ENCODE results near the gene AQP12A. TPM values are rescaled to one million over a fixed set of nuclear protein-coding genes. Genes with fewer than 3 reads are reported as not detected.

Gene AQP12A
- total RNA-seq, 1 donor from 2014 or later, result not detected

GRCh38 chr2:240747256-240747655 is 55.6 kb downstream of the AQP12A start:
- TF ChIP-seq CTCF (IDR thresholded peaks at IDR 0.05; ENCODE audit: unreplicated experiment), result no peak
- no peak overlapping the region for H3K27ac Mint-ChIP-seq
- H3K36me3 Mint-ChIP-seq, result no peaks in the 10 kb centered on the region
- DNase-seq (ENCODE audit: low spot score in 2 of 2, unreplicated experiment in 2 of 2), result no peak
- H3K4me3 Mint-ChIP-seq, result no peak overlapping the region
- no peaks in the 10 kb centered on the region for H3K9me3 Mint-ChIP-seq
- peaks cover 3% of the 10 kb centered on the region for H3K4me1 Mint-ChIP-seq
- no peaks in the 10 kb centered on the region for H3K27me3 Mint-ChIP-seq (ENCODE audit: low read depth)

Other genes starting within 250 kb of the AQP12A start
- 25.9 to 29.8 TPM (median 27.3 TPM) in 3 replicates for gene ANKMY1, start 133.9 kb upstream of the AQP12A start, total RNA-seq
- gene DUSP28, start 131.5 kb upstream of the AQP12A start, total RNA-seq, result 4.3 to 6.2 TPM (median 5.9 TPM) in 3 replicates
- gene RNPEPL1, start 123.4 kb upstream of the AQP12A start, total RNA-seq, result 26.4 to 28.3 TPM (median 28.3 TPM) in 3 replicates
- 58.3 to 60.3 TPM (median 58.6 TPM) in 3 replicates for gene CAPN10, start 105.1 kb upstream of the AQP12A start, total RNA-seq
- 5.4 to 6.0 TPM (median 6.0 TPM) in 3 replicates for gene GPR35, start 66.4 kb upstream of the AQP12A start, total RNA-seq
- gene AQP12B, start 9.0 kb upstream of the AQP12A start, total RNA-seq, result not detected in 3 replicates
- gene KIF1A, start 128.4 kb downstream of the AQP12A start, total RNA-seq, result 46.2 to 49.5 TPM (median 48.9 TPM) in 3 replicates
- not detected in 3 replicates for gene AGXT, start 177.0 kb downstream of the AQP12A start, total RNA-seq
- gene MAB21L4, start 204.3 kb downstream of the AQP12A start, total RNA-seq, result 2.0 to 3.2 TPM (median 2.4 TPM) in 3 replicates
- gene CROCC2, start 214.5 kb downstream of the AQP12A start, total RNA-seq, result 0.16 to 0.32 TPM (median 0.16 TPM) in 3 replicates

All from mesothelial cell of epicardium (in vitro differentiated cells).